ENCODE results near the gene B3GALT6.
"Not testable (repeated sequence)": the region's sequence is repeated elsewhere in the genome, so short reads cannot be mapped to it uniquely, and the experiment has no call there.

Gene B3GALT6

DNA sequence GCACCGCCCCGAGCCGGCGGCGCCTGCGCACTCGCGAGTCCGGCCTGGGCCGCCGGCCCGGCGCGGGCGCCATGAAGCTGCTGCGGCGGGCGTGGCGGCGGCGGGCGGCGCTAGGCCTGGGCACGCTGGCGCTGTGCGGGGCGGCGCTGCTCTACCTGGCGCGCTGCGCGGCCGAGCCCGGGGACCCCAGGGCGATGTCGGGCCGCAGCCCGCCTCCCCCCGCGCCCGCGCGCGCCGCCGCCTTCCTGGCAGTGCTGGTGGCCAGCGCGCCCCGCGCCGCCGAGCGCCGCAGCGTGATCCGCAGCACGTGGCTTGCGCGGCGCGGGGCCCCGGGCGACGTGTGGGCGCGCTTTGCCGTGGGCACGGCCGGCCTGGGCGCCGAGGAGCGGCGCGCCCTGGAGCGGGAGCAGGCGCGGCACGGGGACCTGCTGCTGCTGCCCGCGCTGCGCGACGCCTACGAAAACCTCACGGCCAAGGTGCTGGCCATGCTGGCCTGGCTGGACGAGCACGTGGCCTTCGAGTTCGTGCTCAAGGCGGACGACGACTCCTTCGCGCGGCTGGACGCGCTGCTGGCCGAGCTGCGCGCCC is at the start of gene B3GALT6:
Gene B3GALT6 (plus strand): TSS at position 30 of the 588 bp plus-strand sequence. CDS start 42 bp downstream, at position 72.
- DNase-seq (ENCODE audit: low spot score): no peak

GRCh38 chr1:1182491-1183220 is 49.4 kb upstream of the B3GALT6 start:
- no peak for DNase-seq (ENCODE audit: low spot score)

GRCh38 chr1:1183221-1183747 is 48.8 kb upstream of the B3GALT6 start:
- no peak for DNase-seq (ENCODE audit: low spot score)

DNA sequence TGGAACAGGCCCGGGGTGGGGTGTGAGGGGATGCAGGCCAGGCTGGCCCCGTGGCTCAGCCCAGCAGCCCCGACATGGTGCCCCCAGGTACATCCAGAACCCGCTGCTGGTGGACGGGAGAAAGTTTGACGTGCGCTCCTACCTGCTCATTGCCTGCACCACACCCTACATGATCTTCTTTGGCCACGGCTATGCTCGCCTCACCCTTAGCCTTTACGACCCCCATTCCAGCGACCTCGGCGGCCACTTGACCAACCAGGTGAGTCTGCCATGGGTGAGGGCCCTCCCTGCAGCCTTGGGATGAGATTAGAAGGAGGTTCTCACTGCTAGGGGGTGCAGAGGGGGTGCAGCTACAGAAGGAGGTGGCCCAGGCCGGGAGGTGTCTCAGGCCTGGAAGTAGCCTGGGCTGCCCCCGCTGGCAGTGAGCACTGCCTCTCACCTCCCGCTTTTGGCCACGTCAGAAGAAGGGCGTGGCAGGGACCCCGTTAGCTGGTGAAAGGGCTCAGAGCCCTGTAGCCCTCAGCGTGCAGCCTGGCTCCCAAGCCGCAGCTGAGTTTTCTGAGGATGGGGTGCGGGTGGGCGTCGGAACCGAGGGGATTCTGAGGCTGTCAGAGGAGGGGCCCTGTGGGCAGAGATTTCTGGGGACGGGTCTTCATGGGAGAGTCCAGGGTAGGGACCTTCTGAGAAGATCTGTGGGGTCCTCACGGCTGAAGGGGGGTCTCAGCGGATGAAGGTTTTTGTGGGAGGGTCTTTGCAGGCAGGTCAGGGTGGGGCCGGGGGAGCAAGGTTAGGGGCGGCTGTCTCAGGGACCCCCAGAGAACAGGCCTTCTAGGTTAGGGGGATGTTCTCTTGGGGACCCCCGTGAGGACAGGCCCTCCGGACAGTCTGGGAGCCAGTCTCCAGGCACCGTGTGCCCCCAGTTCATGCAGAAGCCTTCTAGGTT is 47.9 kb upstream of the B3GALT6 start:
- DNase-seq (ENCODE audit: low spot score): no peak

DNA sequence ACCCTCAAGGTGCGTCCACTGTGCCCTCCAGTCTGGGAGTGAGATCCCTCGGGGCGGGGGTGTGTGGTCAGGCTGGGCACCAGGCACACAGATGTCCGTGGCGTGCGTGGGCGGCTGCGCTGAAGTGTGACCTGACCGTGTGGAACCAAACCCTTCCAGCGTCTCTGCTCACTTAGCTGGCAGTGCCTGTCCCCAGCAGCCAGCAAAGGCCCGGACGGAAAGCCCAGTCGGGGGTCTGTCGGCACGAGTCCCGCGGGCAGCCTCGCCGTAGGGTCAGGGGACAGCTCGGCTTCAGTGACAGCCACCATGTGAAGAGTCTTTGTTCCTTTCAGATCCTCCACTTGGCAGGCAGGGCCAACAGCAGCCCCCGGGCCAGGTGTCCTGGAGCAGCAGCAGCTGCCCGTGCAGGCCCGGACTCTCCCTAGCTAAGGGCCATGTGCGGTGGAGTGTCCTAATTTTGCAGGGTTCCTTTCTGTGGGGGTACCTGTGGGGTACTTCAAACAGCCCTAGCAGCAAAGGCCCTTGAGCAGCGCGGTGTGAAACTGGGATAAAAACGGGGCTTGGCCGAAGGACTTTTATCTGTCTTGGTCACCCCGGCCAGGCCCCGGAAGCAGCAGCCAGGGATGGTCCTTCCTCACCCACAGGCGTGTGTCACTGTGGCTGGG is 46.8 kb upstream of the B3GALT6 start:
- no peak for DNase-seq (ENCODE audit: low spot score)

GRCh38 chr1:1187938-1188337 is 44.1 kb upstream of the B3GALT6 start:
- no peak for DNase-seq (ENCODE audit: low spot score)

- no peak for DNase-seq (ENCODE audit: low spot score)
Observed at GRCh38 chr1:1189111-1189510, 42.9 kb upstream of the B3GALT6 start.

DNA sequence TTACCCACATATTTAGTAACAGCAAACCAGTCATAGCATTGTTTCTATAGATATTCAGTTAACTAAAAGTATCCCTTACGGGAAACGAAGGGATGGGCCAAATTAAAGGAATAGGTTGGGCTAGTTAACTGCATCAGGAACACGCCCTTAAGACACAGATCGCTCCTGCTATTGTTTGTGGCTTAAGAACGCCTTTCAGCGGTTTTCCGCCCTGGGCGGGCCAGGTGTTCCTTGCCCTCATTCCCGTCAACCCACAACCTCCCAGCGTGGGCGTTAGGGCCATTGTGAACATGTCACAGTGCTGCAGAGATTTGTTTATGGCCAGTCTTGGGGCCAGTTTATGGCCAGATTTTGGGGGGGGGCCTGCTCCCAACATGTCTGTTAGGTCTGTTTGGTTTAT is 40.3 kb upstream of the B3GALT6 start:
- no peak for DNase-seq (ENCODE audit: low spot score)

DNA sequence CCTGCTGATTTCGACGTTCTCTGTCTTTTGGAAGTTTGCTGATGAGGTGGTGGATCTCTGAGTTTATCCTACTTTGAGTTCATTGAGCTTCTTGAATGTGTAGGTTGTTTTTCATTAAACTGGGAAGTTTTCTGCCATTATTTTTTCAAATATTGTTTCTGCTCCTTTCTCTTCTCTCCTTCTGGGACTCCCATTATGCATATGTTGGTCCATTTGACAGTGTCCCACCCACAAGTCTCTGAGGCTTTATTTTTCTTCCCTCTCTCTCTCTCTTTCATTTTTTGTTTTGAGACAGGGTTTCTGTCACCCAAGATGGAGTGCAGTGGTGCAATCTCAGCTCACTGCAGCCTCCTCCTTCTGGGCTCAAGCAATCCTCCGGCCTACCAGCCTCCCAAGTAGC is 37.3 kb upstream of the B3GALT6 start:
- DNase-seq (ENCODE audit: low spot score): no peak

GRCh38 chr1:1195726-1196125 is 36.3 kb upstream of the B3GALT6 start:
- DNase-seq (ENCODE audit: low spot score): not testable (repeated sequence)

- DNase-seq (ENCODE audit: low spot score): no peak
Observed at GRCh38 chr1:1196431-1197187, 35.4 kb upstream of the B3GALT6 start.

GRCh38 chr1:1197188-1197500 is 34.9 kb upstream of the B3GALT6 start:
- no peak for DNase-seq (ENCODE audit: low spot score)

DNA sequence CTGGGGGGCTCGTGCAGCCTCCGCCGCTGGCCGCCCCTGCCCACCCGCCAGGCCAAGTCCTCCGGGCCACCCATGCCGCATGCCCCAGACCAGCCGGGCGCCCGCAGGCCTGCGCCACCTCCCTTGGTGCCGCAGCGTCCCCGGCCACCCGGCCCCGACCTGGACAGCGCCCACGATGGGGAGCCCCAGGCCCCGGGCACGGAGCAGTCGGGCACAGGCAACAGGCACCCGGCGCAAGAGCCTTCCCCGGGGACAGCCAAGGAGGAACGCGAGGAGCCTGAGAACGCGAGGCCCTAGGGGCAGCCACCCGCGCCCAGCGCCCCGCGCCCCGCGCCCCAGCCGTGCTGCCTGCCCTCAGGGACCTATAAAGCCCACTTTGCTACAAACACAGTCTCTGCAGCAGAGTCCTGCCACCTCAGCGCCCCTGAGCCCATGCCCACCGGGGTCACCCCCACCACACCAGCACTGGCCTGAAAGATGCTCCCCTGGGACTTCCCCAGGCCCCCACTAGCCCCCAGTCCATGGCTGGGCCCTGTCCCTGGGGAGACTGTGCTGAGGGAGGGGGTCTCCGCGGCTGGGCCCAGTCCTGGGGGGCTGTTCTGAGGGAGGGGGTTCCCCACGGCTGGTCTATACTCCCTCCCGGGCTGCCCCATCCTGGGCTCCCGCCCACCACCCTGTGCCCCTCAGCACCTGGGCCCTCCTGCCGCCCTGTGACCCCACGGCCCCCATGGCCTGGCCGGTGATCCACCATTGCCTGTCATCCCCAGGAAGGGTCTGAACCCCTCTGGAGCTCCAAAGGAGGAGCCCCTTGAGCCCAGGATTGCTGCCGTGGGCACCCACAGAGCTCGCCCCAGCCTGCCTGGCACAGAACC is 34.2 kb upstream of the B3GALT6 start:
- no peak for DNase-seq (ENCODE audit: low spot score)

DNA sequence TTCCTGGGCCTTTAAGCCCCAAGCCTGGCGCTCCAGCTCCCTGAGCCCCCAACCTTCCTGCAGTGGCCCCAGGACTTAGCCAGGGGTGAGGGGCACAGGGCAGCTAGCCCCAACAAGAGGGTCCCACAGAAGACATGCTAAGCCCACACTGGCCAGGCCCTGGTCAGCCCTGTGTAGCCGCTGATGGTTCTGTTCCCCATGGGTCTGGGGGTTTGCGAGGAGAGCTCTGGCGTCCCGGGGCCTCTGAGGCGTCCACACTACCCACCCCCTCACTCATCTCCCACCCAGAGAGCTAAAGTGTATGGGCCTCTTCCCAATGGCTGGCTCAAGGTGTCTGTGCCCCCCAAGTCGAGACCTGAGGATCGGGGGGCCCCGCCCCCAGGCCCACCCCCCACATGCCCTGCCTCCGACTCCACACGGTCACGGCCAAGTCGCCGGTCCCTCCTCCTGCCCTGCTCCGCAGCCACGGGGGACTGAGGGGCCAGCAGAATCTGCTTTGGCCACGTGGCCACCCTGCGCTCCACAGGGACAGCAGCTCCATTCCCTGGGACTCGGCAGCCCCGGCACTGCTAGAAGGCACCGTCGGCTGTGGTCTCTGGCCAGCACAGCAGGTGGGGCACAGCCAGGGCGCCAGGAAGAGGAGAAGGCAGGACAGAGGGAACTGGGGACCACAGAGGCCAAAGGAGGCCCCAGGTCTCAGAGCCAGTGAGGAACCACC is 33.5 kb upstream of the B3GALT6 start:
- no peak for DNase-seq (ENCODE audit: low spot score)

GRCh38 chr1:1199141-1199960 is 32.7 kb upstream of the B3GALT6 start:
- no peak for DNase-seq (ENCODE audit: low spot score)

DNA sequence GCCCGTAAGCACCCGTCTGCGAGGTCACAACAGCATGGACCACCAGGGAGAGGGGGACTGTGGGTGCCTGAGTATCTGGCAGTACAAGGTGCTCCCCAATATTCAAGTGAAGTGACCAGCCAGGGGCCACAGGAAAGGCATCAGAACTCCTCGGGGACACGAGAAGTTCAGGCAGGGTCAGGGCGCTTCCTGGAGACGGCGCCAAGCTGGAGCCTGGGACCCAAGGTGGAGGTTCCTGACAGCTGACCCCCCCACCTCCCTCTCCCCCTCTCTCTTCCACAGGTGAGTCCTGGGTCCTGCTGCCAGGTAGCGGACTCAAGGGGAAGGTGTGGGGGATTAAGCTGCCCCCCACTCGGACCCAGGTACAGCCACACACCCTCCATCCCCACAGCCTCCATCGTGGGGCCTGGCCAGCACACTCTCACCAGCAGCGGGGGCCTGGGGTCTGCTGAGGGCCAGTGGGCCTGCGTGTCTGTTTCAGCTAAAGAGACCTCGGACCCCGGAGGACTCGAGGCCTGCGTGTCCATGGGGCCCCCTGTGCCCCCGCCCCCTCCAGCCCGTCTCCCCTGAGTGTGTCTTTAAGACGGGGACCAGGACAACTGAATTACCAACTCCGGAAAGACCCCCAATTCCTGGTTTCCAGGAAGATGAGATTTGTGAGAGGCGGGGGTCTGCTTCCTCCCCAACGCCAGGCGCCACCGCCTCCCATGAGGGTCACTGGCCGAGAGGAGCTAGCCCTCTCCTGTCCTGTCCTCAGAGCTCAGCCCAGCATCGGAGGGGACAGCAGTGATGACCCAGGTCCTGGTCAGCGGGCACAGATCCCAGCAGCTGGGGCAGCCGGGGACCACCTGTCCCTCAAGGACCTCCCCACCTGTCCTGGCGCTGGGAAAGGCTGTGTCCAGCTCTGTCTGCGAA is 31.8 kb upstream of the B3GALT6 start:
- no peak for DNase-seq (ENCODE audit: low spot score)

DNA sequence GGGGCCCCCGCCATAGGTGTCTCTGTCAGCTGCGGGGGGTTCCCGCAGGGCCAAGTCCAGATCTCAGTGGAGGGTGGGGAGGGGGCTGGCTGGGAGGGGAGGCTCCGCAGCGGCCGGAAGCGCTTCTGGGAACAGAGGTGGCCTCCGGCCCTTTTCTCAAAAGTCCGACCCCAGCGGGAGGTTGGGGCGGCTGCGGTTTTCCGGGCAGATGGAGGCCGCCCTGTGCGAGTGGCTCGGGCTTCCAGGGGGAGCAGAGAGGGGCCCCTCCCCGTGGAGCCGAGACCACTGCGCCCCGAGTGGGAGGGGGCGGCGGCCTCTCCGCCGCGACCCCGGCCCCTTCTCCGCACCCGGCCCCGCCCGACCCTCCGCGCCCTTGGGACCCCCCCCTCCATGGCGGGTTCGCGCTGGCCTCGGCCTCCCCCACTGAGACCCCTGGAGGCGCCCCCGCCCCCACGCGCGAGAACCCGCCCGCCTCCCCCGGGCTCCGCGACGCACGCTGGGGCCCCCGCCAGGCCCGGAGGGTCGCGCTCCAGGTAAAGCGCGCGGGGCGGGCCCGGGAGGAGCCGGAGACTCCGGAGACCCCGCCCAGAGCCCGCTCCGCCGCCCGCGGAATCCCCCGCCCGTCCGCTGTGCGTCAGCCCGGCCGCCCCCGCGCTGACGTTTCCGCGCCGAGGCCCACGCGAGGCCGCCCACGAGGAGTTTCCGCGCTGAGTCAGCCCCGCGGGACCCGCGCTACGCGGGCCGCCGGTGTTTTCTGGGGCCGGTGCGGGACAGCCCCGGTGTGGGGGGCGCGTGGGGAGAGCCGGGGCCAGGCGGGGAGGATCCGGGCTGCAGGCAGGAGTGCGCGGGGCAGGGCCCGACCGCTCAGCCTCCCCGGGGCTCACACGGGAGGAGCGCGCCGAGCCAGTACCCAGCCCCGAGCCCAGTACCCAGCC is 30.9 kb upstream of the B3GALT6 start:
- peak; percentile 22 for DNase-seq (ENCODE audit: low spot score)
